HepG2 (cell line): Measurements from ENCODE around the gene YPEL3. TPM values are rescaled to one million over a fixed set of nuclear protein-coding genes. Genes with fewer than 3 reads are reported as not detected.
A peak's percentile ranks its signal among the peaks of the same experiment; 100 is the strongest.

Experiments
- ARID4A ChIP-seq: sonication (generic); formaldehyde crosslinking; IDR thresholded peaks from 2 replicates; pipeline ENCODE4 v1.5.0; 2020; ENCODE audit warnings: mild to moderate bottlenecking, missing genetic modification reagents, borderline replicate concordance
- ATF4 ChIP-seq, 2 experiments: fragments of 450-650 bp in 1 of 2; sonication (generic) in 1 of 2; formaldehyde crosslinking; IDR thresholded peaks; 2 replicates each; pipeline versions ENCODE4 v1.5.0 to v1.8.0; 2020 to 2022; ENCODE audit warnings: mild to moderate bottlenecking in 1 of 2, missing genetic modification reagents in 1 of 2
- CENPT ChIP-seq: sonication (generic); formaldehyde crosslinking; IDR thresholded peaks from 2 replicates; pipeline ENCODE4 v1.8.0; 2022; ENCODE audit warnings: low read depth, mild to moderate bottlenecking, moderate library complexity, missing genetic modification reagents
- GATAD2A ChIP-seq: IDR thresholded peaks from 2 replicates; pipeline ENCODE4 v1.6.1; 2016
- GPBP1L1 ChIP-seq: sonication (generic); formaldehyde crosslinking; IDR thresholded peaks from 2 replicates; pipeline ENCODE4 v1.5.0; 2020; ENCODE audit warnings: mild to moderate bottlenecking, missing genetic modification reagents
- HES4 ChIP-seq: sonication (generic); formaldehyde crosslinking; IDR thresholded peaks from 2 replicates; pipeline ENCODE4 v1.9.0; 2021; ENCODE audit warnings: mild to moderate bottlenecking, missing genetic modification reagents, borderline replicate concordance
- HMGXB4 ChIP-seq, 2 experiments: sonication (generic) in 1 of 2; formaldehyde crosslinking in 1 of 2; IDR thresholded peaks; 2 replicates each; pipeline versions ENCODE4 v1.4.0 to v1.6.1; 2018 to 2020; ENCODE audit warnings: missing genetic modification reagents in 2 of 2, borderline replicate concordance in 1 of 2, low read depth in 1 of 2, mild to moderate bottlenecking in 1 of 2, missing biosample characterization in 1 of 2
- MTF1 ChIP-seq: sonication (generic); formaldehyde crosslinking; IDR thresholded peaks from 2 replicates; pipeline ENCODE4 v1.5.0; 2020; ENCODE audit warnings: missing genetic modification reagents
- NR2C2 ChIP-seq: sonication (generic); formaldehyde crosslinking; IDR thresholded peaks from 2 replicates; pipeline ENCODE4 v1.4.0; 2020; ENCODE audit warnings: missing genetic modification reagents, mild to moderate bottlenecking, moderate library complexity, borderline replicate concordance
- NR3C1 ChIP-seq: sonication (generic); formaldehyde crosslinking; IDR thresholded peaks from 2 replicates; pipeline ENCODE4 v1.4.0; 2020; ENCODE audit warnings: missing genetic modification reagents
- SP5 ChIP-seq: IDR thresholded peaks from 2 replicates; pipeline ENCODE4 v1.6.1; 2016; ENCODE audit warnings: low read depth, borderline replicate concordance
- TBX3 ChIP-seq: fragments of 450-650 bp; IDR thresholded peaks from 2 replicates; pipeline ENCODE4 v1.6.1; 2017; ENCODE audit warnings: antibody characterized with exemption, mild to moderate bottlenecking, inconsistent platforms, borderline replicate concordance
- ZGPAT ChIP-seq: IDR thresholded peaks from 2 replicates; pipeline ENCODE4 v1.6.1; 2016; ENCODE audit warnings: mild to moderate bottlenecking
- ZNF12 ChIP-seq: sonication (generic); formaldehyde crosslinking; IDR thresholded peaks from 2 replicates; pipeline ENCODE4 v1.5.0; 2020; ENCODE audit warnings: missing genetic modification reagents
- ZNF512 ChIP-seq: sonication (generic); formaldehyde crosslinking; IDR thresholded peaks from 2 replicates; pipeline ENCODE4 v1.4.0; 2020; ENCODE audit warnings: mild to moderate bottlenecking, missing genetic modification reagents
- ZNF598 ChIP-seq: sonication (generic); formaldehyde crosslinking; IDR thresholded peaks from 2 replicates; pipeline ENCODE4 v1.5.1; 2020; ENCODE audit warnings: mild to moderate bottlenecking, missing genetic modification reagents, borderline replicate concordance
- ZNF605 ChIP-seq: sonication (generic); formaldehyde crosslinking; IDR thresholded peaks from 2 replicates; pipeline ENCODE4 v1.8.0; 2022; ENCODE audit warnings: mild to moderate bottlenecking, missing genetic modification reagents
- ZNF772 ChIP-seq: sonication (generic); formaldehyde crosslinking; IDR thresholded peaks from 2 replicates; pipeline ENCODE4 v1.5.0; 2020; ENCODE audit warnings: mild to moderate bottlenecking, missing genetic modification reagents
- polyA plus RNA-seq, 8 experiments: library from polyadenylated mRNA; depleted of rRNA in 3 of 8; stranded (reverse) in 7 of 8; unstranded in 1 of 8; fragments of >200 nt; fragmentation: Illumina TruSeq in 4 of 8; extraction: Trizol in 4 of 8; gene quantifications; 2 replicates each; pipeline versions ENCODE4 v1.2.1 to v1.2.3, GENCODE V29; 2011 to 2016; ENCODE audit warnings: low read depth in 4 of 8, missing spikeins in 1 of 8, mixed read lengths in 1 of 8; ENCODE audit not compliant: insufficient read depth in 1 of 8
- total RNA-seq, 5 experiments: library from RNA; depleted of rRNA; stranded (reverse); fragments of >200 nt; fragmentation: Illumina TruSeq; extraction: Trizol; gene quantifications; 2 replicates each; pipeline ENCODE4 v1.2.3, GENCODE V29; 2016; ENCODE audit warnings: low read depth in 1 of 5

The YPEL3 gene
- total and polyA plus RNA-seq, 2 of the 13 experiments (the other 11 are each of a cell fraction or from before 2014, with no cell fraction given): 5.4 to 47.0 TPM

GRCh38 chr16:30063278-30063892 lies 32.6 kb downstream of the YPEL3 start (continued):
- TF ChIP-seq SP5 (no peak), ATF4 (CRISPR knock-in tag; IDR thresholded peaks at IDR 0.05) (no peak), ZNF512 (CRISPR knock-in tag) (no peak), ZNF598 (CRISPR knock-in tag) (peak; percentile 36; the same call in 1 of the 2 replicates), ZNF605 (CRISPR knock-in tag) (no peak), ZGPAT (CRISPR knock-in tag) (no peak), GATAD2A (CRISPR knock-in tag) (no peak), GPBP1L1 (no peak), ZNF12 (CRISPR knock-in tag) (no peak), HES4 (CRISPR knock-in tag) (peak; percentile 51; the same call in 1 of the 2 replicates), NR2C2 (CRISPR knock-in tag) (no peak), ARID4A (CRISPR knock-in tag) (no peak), HMGXB4 (CRISPR knock-in tag; IDR thresholded peaks at IDR 0.05; ENCODE audit: borderline replicate concordance in 1 of 2, low read depth in 1 of 2) (no peak), ZNF772 (CRISPR knock-in tag) (no peak), CENPT (CRISPR knock-in tag) (no peak), NR3C1 (no peak), MTF1 (CRISPR knock-in tag) (no peak), TBX3 (no peak)
